ENCODE measurements around the gene PLEKHM1.
A peak's percentile ranks its signal among the peaks of the same experiment; 100 is the strongest.
"Not testable (repeated sequence)": the region's sequence is repeated elsewhere in the genome, so short reads cannot be mapped to it uniquely, and the experiment has no call there.

PLEKHM1 gene

DNA sequence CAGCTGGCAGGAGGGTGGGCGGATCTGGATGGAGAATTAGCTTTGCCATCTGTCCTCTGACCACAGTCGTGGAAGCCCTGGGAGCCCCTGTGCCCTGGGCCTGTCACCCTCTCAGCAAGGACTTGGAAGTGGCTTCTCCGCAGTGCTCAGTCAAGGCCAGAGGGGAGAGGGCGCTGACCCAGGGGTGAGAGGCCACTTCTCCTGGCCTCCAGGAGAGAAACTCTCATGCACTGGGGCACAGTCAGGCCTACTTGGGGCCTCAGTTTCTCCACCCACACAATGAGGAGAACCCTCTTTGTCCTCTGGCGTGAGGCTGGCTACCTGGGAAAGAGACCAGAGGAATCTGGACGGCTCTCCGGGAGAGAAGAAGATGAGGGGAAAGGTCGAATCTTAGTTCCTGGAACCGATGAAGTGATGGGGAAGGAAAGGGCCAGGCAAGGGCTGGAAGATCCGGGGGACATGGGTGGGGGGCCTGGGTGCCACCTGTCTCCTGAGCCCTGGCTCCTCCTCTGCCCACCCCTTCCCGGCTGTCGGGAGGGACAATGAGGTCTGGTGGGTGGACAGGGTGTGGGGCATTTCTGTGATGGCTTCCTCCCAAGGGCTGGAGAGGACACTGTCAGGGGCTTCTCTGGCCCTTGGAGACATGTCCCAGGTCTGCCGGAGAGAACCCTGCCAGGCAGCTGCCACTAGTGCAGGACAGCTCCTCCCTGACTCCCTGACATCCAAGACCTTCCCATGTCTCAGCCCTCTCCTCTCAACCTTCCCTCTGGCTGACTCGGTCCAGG lies 48.8 kb downstream of the PLEKHM1 start:
- no peak for DNase-seq (ENCODE audit: low spot score)

- not testable (repeated sequence) for DNase-seq (ENCODE audit: low spot score)
Measured at GRCh38 chr17:45440839-45441515, 49.5 kb downstream of the PLEKHM1 start.

DNA sequence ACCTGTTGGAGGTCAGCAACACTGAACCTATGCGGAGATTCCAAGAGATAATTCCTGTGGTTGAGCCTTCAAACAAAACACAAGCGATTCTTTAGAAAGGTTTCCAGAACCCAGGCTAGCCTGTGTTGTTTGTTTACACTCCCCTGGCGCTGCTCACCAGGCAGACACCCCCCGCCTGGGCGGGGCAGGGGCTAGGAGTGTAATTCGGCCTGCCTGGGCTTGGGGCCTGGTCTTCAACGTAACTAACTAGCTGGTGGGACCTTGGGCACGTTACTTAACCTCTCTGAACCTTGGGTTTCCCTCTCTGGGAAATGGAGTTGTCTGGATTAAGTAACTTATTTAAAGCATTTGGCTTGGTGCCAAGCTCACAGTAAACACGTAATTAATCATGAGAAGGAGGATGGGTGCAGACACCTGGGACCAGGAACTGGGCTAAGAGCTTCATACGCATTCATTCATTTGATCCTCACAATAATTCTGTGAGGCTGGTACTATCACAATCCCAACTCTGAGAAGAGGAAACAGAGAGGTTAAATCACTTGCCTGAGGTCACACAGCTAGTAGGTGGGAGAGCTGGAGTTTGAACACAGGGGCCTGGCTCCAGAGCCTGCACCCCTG lies 50.3 kb downstream of the PLEKHM1 start:
- DNase-seq (ENCODE audit: low spot score), result no peak

DNA sequence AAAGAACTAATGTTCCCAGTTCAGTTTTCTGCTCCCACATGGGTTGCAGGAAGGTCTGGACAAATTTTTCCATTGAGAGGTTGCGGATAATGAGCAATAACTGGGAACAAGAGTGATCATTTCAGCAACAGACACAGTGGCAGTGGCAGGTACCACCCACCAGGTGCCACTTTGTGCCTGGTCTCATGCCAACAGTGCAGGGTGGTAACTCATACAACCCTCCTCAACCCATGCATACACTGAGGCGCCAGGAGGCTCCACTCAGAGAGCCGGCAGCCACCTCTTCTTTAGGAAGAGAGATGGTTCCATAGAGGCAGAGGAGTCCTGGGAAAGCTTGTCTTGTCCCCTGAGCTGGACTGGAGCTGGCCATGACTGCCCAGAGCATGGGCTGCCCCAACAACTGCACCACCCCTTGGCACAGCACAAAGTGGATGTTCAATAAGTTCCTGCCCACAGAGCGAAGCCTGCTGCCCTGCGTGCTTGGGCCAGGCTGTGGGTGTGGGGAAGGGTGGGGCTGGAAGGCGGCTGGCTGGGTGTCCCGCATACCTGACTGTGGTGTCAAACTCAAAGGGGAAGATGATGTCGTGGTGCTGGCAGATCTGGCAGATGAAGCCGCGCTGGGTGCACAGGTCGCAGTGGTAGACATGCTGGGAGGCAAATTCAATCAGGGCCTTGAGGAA lies 51.5 kb downstream of the PLEKHM1 start:
- no peak for DNase-seq (ENCODE audit: low spot score)

- DNase-seq (ENCODE audit: low spot score), result no peak
Measured at GRCh38 chr17:45437465-45438283, 52.8 kb downstream of the PLEKHM1 start.

DNA sequence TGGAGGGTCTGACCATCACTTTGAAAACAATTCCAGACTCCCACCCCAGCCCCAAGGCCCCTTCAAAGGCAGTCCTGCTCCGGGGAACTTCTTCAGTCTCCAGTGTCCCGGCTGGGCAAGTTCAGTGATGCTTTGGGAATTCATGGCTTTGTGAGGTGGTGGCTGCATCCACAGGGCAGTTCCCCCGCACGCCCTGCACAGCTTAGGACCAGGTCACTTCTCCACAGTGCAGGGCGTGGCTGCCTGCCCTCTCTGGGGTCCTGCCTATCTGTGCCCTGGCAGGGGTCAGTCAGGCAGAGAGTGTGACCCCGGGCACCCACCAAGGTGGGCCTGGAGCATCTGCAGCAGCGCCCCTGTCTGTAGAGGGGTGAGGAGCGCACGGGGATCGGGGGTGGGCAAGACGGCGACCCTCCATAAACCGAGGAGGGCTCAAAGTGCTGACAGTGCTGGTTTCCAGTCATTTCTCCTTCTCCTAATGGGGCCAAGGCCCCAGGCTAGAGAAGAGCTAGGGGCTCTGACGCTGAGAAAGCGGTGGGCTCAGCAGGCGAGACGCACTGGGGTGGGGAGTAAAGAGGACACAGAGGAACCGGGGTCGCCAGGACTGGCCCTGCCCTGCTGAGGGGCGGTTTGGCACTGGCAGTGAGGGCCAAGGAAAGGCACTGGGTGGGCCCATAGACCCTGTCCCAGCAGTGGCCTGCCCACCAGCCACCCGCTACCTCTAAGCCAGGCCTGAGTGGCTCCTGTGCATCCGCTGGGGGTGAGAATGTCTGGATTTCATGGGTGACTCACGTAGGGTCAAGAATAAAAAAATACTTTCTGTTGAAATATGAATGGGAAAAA lies 53.7 kb downstream of the PLEKHM1 start:
- DNase-seq (ENCODE audit: low spot score), result no peak

DNA sequence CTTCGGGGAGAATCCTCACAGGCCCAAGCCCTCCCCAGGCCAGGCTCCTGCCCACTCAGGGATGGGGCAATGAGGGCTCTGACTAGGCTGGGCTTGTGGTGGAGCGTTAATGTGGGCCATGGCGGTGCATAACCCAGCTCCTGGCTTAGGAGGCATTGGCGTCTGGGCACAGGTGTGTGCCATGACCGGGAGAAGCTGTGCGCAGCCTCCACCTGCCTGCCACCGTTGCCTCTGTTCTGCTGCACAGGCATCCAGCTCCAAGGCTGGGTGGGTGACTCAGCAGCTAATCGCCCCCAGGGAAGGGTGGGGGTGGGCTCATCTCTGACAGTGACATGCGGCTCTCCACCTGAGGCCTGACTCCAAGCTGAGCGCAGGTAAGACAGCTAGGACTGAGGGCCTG lies 54.4 kb downstream of the PLEKHM1 start:
- no peak for DNase-seq (ENCODE audit: low spot score)

GRCh38 chr17:45435481-45435880 lies 55.0 kb downstream of the PLEKHM1 start:
- no peak for DNase-seq (ENCODE audit: low spot score)

- no peak for DNase-seq (ENCODE audit: low spot score)
Measured at GRCh38 chr17:45433159-45433535, 57.4 kb downstream of the PLEKHM1 start.

DNA sequence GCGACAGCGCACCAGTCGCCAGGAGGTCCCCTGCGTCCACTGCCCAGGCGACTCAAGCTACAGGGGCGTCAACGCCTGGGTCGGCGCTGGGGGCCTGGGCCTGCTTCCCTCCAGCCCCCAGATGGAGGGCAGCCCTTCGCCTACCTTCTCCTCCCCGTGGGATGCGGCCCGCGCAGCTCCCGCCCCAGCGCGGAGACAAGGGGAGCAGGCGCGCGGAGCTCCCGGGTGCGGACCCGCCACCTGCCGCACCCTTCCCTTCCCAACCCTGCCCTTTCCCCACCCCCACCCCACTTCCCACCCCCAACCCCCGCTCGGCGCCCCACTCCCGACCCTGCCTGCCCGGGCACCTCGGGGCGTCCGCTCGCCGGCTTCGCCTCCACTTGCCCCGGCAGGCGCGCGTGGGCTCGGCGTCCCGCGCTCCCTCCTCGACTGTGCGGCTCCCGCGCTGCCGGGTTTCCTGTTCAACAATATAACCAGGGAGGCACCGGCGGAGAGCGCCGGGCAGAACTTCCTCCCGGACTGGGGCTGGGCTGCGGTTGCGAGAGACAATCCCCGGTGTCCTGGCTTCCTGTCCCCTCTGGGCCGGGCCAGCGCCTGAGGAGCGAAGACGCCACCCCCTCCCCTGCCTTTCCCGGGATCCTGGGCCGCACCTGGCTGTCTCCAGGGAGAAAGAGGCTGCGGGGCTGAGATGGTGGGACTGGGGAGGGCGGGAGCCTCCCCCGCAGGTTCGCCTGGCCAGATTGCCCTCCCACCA lies 57.9 kb downstream of the PLEKHM1 start, which contains the start of gene ARHGAP27:
TSS of gene ARHGAP27 (minus strand) at position 466 of the 754 bp plus-strand sequence. CDS start 2,591 bp downstream, outside the sequence.
- DNase-seq (ENCODE audit: low spot score), result peak; percentile 20

- peak; percentile 63 for DNase-seq (ENCODE audit: low spot score)
Measured at GRCh38 chr17:45431531-45432404, 58.8 kb downstream of the PLEKHM1 start.

GRCh38 chr17:45430738-45431530 lies 59.6 kb downstream of the PLEKHM1 start:
- DNase-seq (ENCODE audit: low spot score), result peak; percentile 17

- DNase-seq (ENCODE audit: low spot score), result no peak
Measured at GRCh38 chr17:45430006-45430737, 60.3 kb downstream of the PLEKHM1 start.

- no peak for DNase-seq (ENCODE audit: low spot score)
Measured at GRCh38 chr17:45429339-45430005, 61.0 kb downstream of the PLEKHM1 start.

DNA sequence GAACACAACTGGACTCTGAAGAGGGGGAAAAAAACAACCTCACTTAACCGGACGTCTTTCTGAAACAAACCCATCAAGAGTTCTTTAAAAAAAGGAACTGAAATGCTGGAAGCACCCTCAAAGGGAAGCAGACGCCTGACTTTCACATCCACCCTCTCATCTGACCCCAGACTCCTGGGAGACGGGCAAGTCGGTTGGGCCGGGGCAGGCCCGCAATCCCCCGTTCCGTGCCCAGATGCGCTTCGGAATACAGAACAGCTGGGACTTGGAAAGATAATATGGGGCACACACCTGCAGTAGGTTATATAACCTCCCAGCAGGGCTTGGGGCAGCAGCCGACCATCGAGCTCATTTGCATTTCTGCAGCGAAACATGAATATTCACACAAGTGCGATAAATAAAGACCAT lies 61.6 kb downstream of the PLEKHM1 start:
- no peak for DNase-seq (ENCODE audit: low spot score)

GRCh38 chr17:45428050-45428617 lies 62.4 kb downstream of the PLEKHM1 start:
- peak; percentile 78 for DNase-seq (ENCODE audit: low spot score)

All from activated CD4-positive, alpha-beta T cell treated with anti-CD3 and anti-CD28 coated beads, Interleukin-2, Interleukin-4, amounts not matched to agents 100 ng/mL and 50 ng/mL, durations not matched to agents 16 hours and 8 hours (primary cell).